WTC11 (cell line): Measurements from ENCODE around the gene GID8. TPM values are rescaled to one million over a fixed set of nuclear protein-coding genes. Genes with fewer than 3 reads are reported as not detected.

Source experiments
- ATAC-seq: fragments of 200-7000 bp; cut with Tn5 transposase; 2 replicates; pipeline ENCODE4 v1.10.0; 2021; ENCODE audit warnings: mild to moderate bottlenecking, moderate library complexity
- CTCF ChIA-PET: fragments of 300-600 bp; sonication (Branson Sonifier 250); formaldehyde crosslinking; loops from one replicate; lab custom pipeline; 2021; ENCODE audit warnings: antibody characterized with exemption; lab: Charles Lee
- POLR2A ChIA-PET: fragments of 350-600 bp; sonication (Branson Sonifier 250); formaldehyde crosslinking; loops from one replicate; lab custom pipeline; 2021; ENCODE audit warnings: antibody characterized with exemption; lab: Charles Lee
- DNase-seq: peaks from one replicate; pipeline ENCODE4 v3.0.0; 2021; ENCODE audit warnings: low spot score
- H3K27ac Mint-ChIP-seq: 2 replicates; pipeline ENCODE4 v1.8.0; 2021; ENCODE audit warnings: mixed read lengths
- H3K27me3 Mint-ChIP-seq: 2 replicates; pipeline ENCODE4 v1.8.0; 2021; ENCODE audit warnings: low read depth, mild to moderate bottlenecking, moderate library complexity, mixed read lengths
- H3K36me3 Mint-ChIP-seq: 2 replicates; pipeline ENCODE4 v1.8.0; 2021; ENCODE audit warnings: mixed read lengths
- H3K4me1 Mint-ChIP-seq: 2 replicates; pipeline ENCODE4 v1.8.0; 2022; ENCODE audit warnings: mixed read lengths
- H3K4me3 Mint-ChIP-seq: 2 replicates; pipeline ENCODE4 v1.8.0; 2021; ENCODE audit warnings: mild to moderate bottlenecking, moderate library complexity, mixed read lengths
- H3K9me3 Mint-ChIP-seq: 2 replicates; pipeline ENCODE4 v1.8.0; 2021; ENCODE audit warnings: mixed read lengths
- ATF1 ChIP-seq: sonication (generic); formaldehyde crosslinking; IDR thresholded peaks from 2 replicates; pipeline ENCODE4 v1.8.1; 2023; ENCODE audit warnings: mild to moderate bottlenecking, moderate library complexity, missing genetic modification reagents
- CREB1 ChIP-seq: sonication (generic); formaldehyde crosslinking; IDR thresholded peaks from 2 replicates; pipeline ENCODE4 v1.8.0; 2023; ENCODE audit warnings: mild to moderate bottlenecking, missing genetic modification reagents
- CTCF ChIP-seq: fragments of 200-600 bp; IDR thresholded peaks from 2 replicates; pipeline ENCODE4 v1.8.0; 2022; ENCODE audit warnings: antibody characterized with exemption
- E2F1 ChIP-seq: sonication (generic); formaldehyde crosslinking; IDR thresholded peaks from 2 replicates; pipeline ENCODE4 v1.8.0; 2022; ENCODE audit warnings: mild to moderate bottlenecking, missing genetic modification reagents
- GTF2I ChIP-seq: fragments of 250-450 bp; sonication (Bioruptor Pico); conservative IDR thresholded peaks from 2 replicates; pipeline ENCODE4 v1.4.0; 2021; ENCODE audit warnings: mild to moderate bottlenecking
- HMGXB4 ChIP-seq: sonication (generic); formaldehyde crosslinking; IDR thresholded peaks from 2 replicates; pipeline ENCODE4 v1.8.1; 2023; ENCODE audit warnings: mild to moderate bottlenecking, moderate library complexity, missing genetic modification reagents
- KAT7 ChIP-seq: sonication (generic); formaldehyde crosslinking; IDR thresholded peaks from 2 replicates; pipeline ENCODE4 v1.8.1; 2023; ENCODE audit warnings: missing genetic modification reagents, mild to moderate bottlenecking, borderline replicate concordance
- MLX ChIP-seq: sonication (generic); formaldehyde crosslinking; IDR thresholded peaks from 2 replicates; pipeline ENCODE4 v1.8.1; 2023; ENCODE audit warnings: mild to moderate bottlenecking, missing genetic modification reagents, moderate library complexity
- MYBL2 ChIP-seq: sonication (generic); formaldehyde crosslinking; IDR thresholded peaks from 2 replicates; pipeline ENCODE4 v1.8.1; 2023; ENCODE audit warnings: mild to moderate bottlenecking, moderate library complexity, missing genetic modification reagents
- NFATC4 ChIP-seq: fragments of 250-450 bp; sonication (Bioruptor Pico); IDR thresholded peaks from 2 replicates; pipeline ENCODE4 v1.9.0; 2021; ENCODE audit warnings: mild to moderate bottlenecking
- NFYB ChIP-seq: sonication (generic); formaldehyde crosslinking; conservative IDR thresholded peaks from 2 replicates; pipeline ENCODE4 v1.8.0; 2022; ENCODE audit warnings: low read depth, missing genetic modification reagents
- RORB ChIP-seq: fragments of 250-450 bp; sonication (Bioruptor Pico); IDR thresholded peaks from 2 replicates; pipeline ENCODE4 v1.9.0; 2021; ENCODE audit warnings: mild to moderate bottlenecking
- SOX15 ChIP-seq: fragments of 250-450 bp; sonication (Bioruptor Pico); IDR thresholded peaks from 2 replicates; pipeline ENCODE4 v1.9.0; 2021; ENCODE audit warnings: mild to moderate bottlenecking
- TP53 ChIP-seq: sonication (generic); formaldehyde crosslinking; IDR thresholded peaks from 2 replicates; pipeline ENCODE4 v1.8.1; 2023; ENCODE audit warnings: mild to moderate bottlenecking, missing genetic modification reagents
- ZBTB21 ChIP-seq: sonication (generic); formaldehyde crosslinking; IDR thresholded peaks from 2 replicates; pipeline ENCODE4 v1.8.1; 2023; ENCODE audit warnings: mild to moderate bottlenecking, missing genetic modification reagents, borderline replicate concordance
- ZNF263 ChIP-seq: sonication (generic); formaldehyde crosslinking; IDR thresholded peaks from 2 replicates; pipeline ENCODE4 v1.8.1; 2022; ENCODE audit warnings: low read depth, mild to moderate bottlenecking, moderate library complexity, missing genetic modification reagents
- ZNF317 ChIP-seq: sonication (generic); formaldehyde crosslinking; IDR thresholded peaks from 2 replicates; pipeline ENCODE4 v1.8.1; 2023; ENCODE audit warnings: low read depth, mild to moderate bottlenecking, moderate library complexity, missing genetic modification reagents, borderline replicate concordance
- total RNA-seq: library from RNA; stranded (reverse); gene quantifications from 3 replicates; pipeline ENCODE4 v1.2.3, GENCODE V29; 2021
- TF ChIP-seq, protein P1 (sequence below): sonication (generic); formaldehyde crosslinking; IDR thresholded peaks from 2 replicates; pipeline ENCODE4 v1.8.0; 2022; ENCODE audit warnings: mild to moderate bottlenecking, missing genetic modification reagents
- TF ChIP-seq, protein P2 (sequence below): sonication (generic); formaldehyde crosslinking; IDR thresholded peaks from 2 replicates; pipeline ENCODE4 v1.8.1; 2023; ENCODE audit warnings: mild to moderate bottlenecking, missing genetic modification reagents, moderate library complexity
- TF ChIP-seq, protein P3 (sequence below): sonication (generic); formaldehyde crosslinking; IDR thresholded peaks from 2 replicates; pipeline ENCODE4 v1.8.1; 2023; ENCODE audit warnings: mild to moderate bottlenecking, missing genetic modification reagents, borderline replicate concordance

GID8 gene
- total RNA-seq, 1 experiment from 2014 or later: 70.2 TPM

- ChIA-PET CTCF (interaction anchor here (0.6 to 2.8 kb wide), 7 partner anchors 9 to 245 kb away, joined by 3 to 19 read pairs (median 4); no protein-coding TSS in a partner anchor), POLR2A (no interaction called here)
- Mint-ChIP-seq H3K4me1 (peaks cover 5% of the 10 kb centered on the region; the same call in 1 of the 2 replicates), H3K4me3 (no peak overlapping the region), H3K27ac (no peak overlapping the region), H3K27me3 (peaks cover 22% of the 10 kb centered on the region), H3K9me3 (no peaks in the 10 kb centered on the region), H3K36me3 (no peaks in the 10 kb centered on the region)
- DNase-seq (no peak), ATAC-seq (no peak)
- TF ChIP-seq MYBL2 (CRISPR knock-in tag) (no peak), NFYB (CRISPR knock-in tag) (no peak)
These were observed 57.5 kb downstream of the GID8 start for GRCh38 chr20:62995481-62995880.

- H3K27me3 Mint-ChIP-seq: peaks cover 28% of the 10 kb centered on the region
- TF ChIP-seq CREB1 (CRISPR knock-in tag) (no peak), ZNF263 (CRISPR knock-in tag) (no peak), E2F1 (no peak), NFATC4 (CRISPR knock-in tag) (no peak), MLX (no peak), HMGXB4 (no peak), TP53 (no peak), SOX15 (CRISPR knock-in tag) (no peak)
- TF ChIP-seq, protein P1, sequence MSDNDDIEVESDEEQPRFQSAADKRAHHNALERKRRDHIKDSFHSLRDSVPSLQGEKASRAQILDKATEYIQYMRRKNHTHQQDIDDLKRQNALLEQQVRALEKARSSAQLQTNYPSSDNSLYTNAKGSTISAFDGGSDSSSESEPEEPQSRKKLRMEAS: no peak
- TF ChIP-seq, protein P2, sequence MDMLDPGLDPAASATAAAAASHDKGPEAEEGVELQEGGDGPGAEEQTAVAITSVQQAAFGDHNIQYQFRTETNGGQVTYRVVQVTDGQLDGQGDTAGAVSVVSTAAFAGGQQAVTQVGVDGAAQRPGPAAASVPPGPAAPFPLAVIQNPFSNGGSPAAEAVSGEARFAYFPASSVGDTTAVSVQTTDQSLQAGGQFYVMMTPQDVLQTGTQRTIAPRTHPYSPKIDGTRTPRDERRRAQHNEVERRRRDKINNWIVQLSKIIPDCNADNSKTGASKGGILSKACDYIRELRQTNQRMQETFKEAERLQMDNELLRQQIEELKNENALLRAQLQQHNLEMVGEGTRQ (CRISPR knock-in tag): no peak
- TF ChIP-seq, protein P3, sequence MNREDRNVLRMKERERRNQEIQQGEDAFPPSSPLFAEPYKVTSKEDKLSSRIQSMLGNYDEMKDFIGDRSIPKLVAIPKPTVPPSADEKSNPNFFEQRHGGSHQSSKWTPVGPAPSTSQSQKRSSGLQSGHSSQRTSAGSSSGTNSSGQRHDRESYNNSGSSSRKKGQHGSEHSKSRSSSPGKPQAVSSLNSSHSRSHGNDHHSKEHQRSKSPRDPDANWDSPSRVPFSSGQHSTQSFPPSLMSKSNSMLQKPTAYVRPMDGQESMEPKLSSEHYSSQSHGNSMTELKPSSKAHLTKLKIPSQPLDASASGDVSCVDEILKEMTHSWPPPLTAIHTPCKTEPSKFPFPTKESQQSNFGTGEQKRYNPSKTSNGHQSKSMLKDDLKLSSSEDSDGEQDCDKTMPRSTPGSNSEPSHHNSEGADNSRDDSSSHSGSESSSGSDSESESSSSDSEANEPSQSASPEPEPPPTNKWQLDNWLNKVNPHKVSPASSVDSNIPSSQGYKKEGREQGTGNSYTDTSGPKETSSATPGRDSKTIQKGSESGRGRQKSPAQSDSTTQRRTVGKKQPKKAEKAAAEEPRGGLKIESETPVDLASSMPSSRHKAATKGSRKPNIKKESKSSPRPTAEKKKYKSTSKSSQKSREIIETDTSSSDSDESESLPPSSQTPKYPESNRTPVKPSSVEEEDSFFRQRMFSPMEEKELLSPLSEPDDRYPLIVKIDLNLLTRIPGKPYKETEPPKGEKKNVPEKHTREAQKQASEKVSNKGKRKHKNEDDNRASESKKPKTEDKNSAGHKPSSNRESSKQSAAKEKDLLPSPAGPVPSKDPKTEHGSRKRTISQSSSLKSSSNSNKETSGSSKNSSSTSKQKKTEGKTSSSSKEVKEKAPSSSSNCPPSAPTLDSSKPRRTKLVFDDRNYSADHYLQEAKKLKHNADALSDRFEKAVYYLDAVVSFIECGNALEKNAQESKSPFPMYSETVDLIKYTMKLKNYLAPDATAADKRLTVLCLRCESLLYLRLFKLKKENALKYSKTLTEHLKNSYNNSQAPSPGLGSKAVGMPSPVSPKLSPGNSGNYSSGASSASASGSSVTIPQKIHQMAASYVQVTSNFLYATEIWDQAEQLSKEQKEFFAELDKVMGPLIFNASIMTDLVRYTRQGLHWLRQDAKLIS: no peak
- POLR2A ChIA-PET: no interaction called here
- H3K4me3 Mint-ChIP-seq: no peak overlapping the region
- no peak for ATAC-seq
- CTCF ChIA-PET: interaction anchor here (0.8 to 2.8 kb wide), 6 partner anchors 10 to 185 kb away, joined by 3 to 19 read pairs (median 4); no protein-coding TSS in a partner anchor
- H3K36me3 Mint-ChIP-seq: no peaks in the 10 kb centered on the region
- peaks cover 10% of the 10 kb centered on the region for H3K4me1 Mint-ChIP-seq
- no peak overlapping the region for H3K27ac Mint-ChIP-seq
- no peaks in the 10 kb centered on the region for H3K9me3 Mint-ChIP-seq
- DNase-seq: no peak
These were observed 58.1 kb downstream of the GID8 start for GRCh38 chr20:62995898-62996595.

DNA sequence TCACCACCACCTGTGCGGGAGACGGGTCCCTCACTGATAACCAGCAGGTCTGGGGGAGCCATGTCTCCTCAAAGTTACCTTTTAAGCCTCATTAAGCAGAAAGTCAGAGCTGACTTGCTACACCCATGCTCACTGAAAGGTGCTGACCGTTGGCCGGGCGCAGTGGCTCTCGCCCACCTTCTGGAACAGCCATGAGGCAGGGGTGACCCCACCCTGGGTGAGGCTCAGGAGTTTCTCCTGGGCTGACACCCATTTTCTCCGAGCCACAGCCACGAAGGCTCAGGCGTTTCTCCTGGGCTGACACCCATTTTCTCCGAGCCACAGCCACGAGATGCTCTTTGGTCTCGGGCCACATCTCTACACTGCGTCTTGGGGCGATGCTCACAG lies 58.6 kb downstream of the GID8 start:
- ATAC-seq (no peak), DNase-seq (no peak)
- Mint-ChIP-seq H3K4me3 (no peak overlapping the region), H3K9me3 (no peaks in the 10 kb centered on the region), H3K27me3 (peaks cover 33% of the 10 kb centered on the region), H3K4me1 (peaks cover 13% of the 10 kb centered on the region), H3K27ac (no peak overlapping the region), H3K36me3 (no peaks in the 10 kb centered on the region)
- ChIA-PET CTCF (interaction anchor here (1.3 kb wide), 1 partner anchor 184 kb away, joined by 3 read pairs; no protein-coding TSS in a partner anchor), POLR2A (no interaction called here)
- no peak for TF ChIP-seq ZBTB21 (CRISPR knock-in tag)
- no peak for TF ChIP-seq ZNF317
- no peak for TF ChIP-seq TP53
- TF ChIP-seq ZNF263 (CRISPR knock-in tag): no peak
- TF ChIP-seq ATF1 (CRISPR knock-in tag): no peak
- TF ChIP-seq CREB1 (CRISPR knock-in tag): no peak
- TF ChIP-seq CTCF: no peak
- no peak for TF ChIP-seq GTF2I
- TF ChIP-seq KAT7 (CRISPR knock-in tag): no peak
- no peak for TF ChIP-seq RORB (CRISPR knock-in tag)
